Activated T-cell treated with anti-CD3 and anti-CD28 coated beads, Interleukin-2, amount 50 U/mL, for 4 hours (primary cell): ENCODE results near the gene SPATA20. TPM values are rescaled to one million over a fixed set of nuclear protein-coding genes. Genes with fewer than 3 reads are reported as not detected.

ENCODE experiments used
- ATAC-seq, 2 donors: fragments of 200-7000 bp; cut with Tn5 transposase; one replicate each; pipeline ENCODE4 v1.10.0; 2021
- DNase-seq: peaks from one replicate; pipeline ENCODE4 v3.0.0-alpha.2; 2020
- H3K27me3 Mint-ChIP-seq: one replicate; pipeline ENCODE4 v1.8.0; 2021; ENCODE audit warnings: low read depth, mixed read lengths
- H3K36me3 Mint-ChIP-seq: one replicate; pipeline ENCODE4 v1.8.0; 2022; ENCODE audit warnings: mixed read lengths; ENCODE audit not compliant: insufficient read depth
- H3K4me1 Mint-ChIP-seq: one replicate; pipeline ENCODE4 v1.8.0; 2021; ENCODE audit warnings: low read depth, mixed read lengths
- H3K4me3 Mint-ChIP-seq: one replicate; pipeline ENCODE4 v1.8.0; 2021; ENCODE audit warnings: mild to moderate bottlenecking, moderate library complexity, mixed read lengths
- H3K9me3 Mint-ChIP-seq: one replicate; pipeline ENCODE4 v1.8.0; 2021; ENCODE audit warnings: mixed read lengths
- total RNA-seq, 3 donors: library from RNA; stranded (reverse); gene quantifications; one replicate each; pipeline ENCODE4 v1.2.1, GENCODE V29; 2021

The SPATA20 gene
- total RNA-seq, 3 donors from 2014 or later: 6.5 to 16.9 (median 13.5) TPM

GRCh38 chr17:50531428-50532025 is 15.4 kb upstream of the SPATA20 start:
- H3K27me3 Mint-ChIP-seq: peaks cover 73% of the 10 kb centered on the region
- H3K9me3 Mint-ChIP-seq: no peaks in the 10 kb centered on the region
- H3K4me1 Mint-ChIP-seq: peaks cover 14% of the 10 kb centered on the region
- DNase-seq (no peak), ATAC-seq (no peak)
- H3K36me3 Mint-ChIP-seq: no peaks in the 10 kb centered on the region
- no peak overlapping the region for H3K4me3 Mint-ChIP-seq

- ATAC-seq: peak in 1 of 2 donors; percentile 25
- Mint-ChIP-seq H3K36me3 (no peaks in the 10 kb centered on the region), H3K4me3 (no peak within 1 kb of the TSS), H3K9me3 (no peaks in the 10 kb centered on the region), H3K27me3 (peaks cover 71% of the 10 kb centered on the region), H3K4me1 (peaks cover 14% of the 10 kb centered on the region)
- no peak for DNase-seq
Measured at GRCh38 chr17:50532452-50533024, 14.4 kb upstream of the SPATA20 start, which contains the start of gene EPN3. TSS of gene EPN3 (plus strand) at chr17:50532735. CDS start at chr17:50536557, 3,822 bp downstream.

GRCh38 chr17:50533185-50533584 is 13.8 kb upstream of the SPATA20 start:
- no peak for ATAC-seq
- DNase-seq: no peak
- Mint-ChIP-seq H3K4me1 (peaks cover 14% of the 10 kb centered on the region), H3K4me3 (no peak overlapping the region), H3K9me3 (no peaks in the 10 kb centered on the region), H3K36me3 (no peaks in the 10 kb centered on the region), H3K27me3 (peaks cover 71% of the 10 kb centered on the region)

GRCh38 chr17:50533720-50534148 is 13.2 kb upstream of the SPATA20 start:
- DNase-seq (no peak), ATAC-seq (peak in 1 of 2 donors; percentile 57)
- peaks cover 14% of the 10 kb centered on the region for H3K4me1 Mint-ChIP-seq
- H3K4me3 Mint-ChIP-seq: no peak overlapping the region
- peaks cover 67% of the 10 kb centered on the region for H3K27me3 Mint-ChIP-seq
- H3K36me3 Mint-ChIP-seq: no peaks in the 10 kb centered on the region
- H3K9me3 Mint-ChIP-seq: no peaks in the 10 kb centered on the region

GRCh38 chr17:50534222-50534978 is 12.6 kb upstream of the SPATA20 start:
- Mint-ChIP-seq H3K27me3 (peaks cover 60% of the 10 kb centered on the region), H3K4me3 (no peak overlapping the region), H3K4me1 (peaks cover 14% of the 10 kb centered on the region), H3K9me3 (no peaks in the 10 kb centered on the region), H3K36me3 (no peaks in the 10 kb centered on the region)
- ATAC-seq: peak; percentile 65 to 78
- no peak for DNase-seq

GRCh38 chr17:50534979-50535326 is 12.0 kb upstream of the SPATA20 start:
- peaks cover 55% of the 10 kb centered on the region for H3K27me3 Mint-ChIP-seq
- H3K4me1 Mint-ChIP-seq: peaks cover 14% of the 10 kb centered on the region
- DNase-seq (no peak), ATAC-seq (no peak)
- no peaks in the 10 kb centered on the region for H3K9me3 Mint-ChIP-seq
- H3K4me3 Mint-ChIP-seq: no peak overlapping the region
- H3K36me3 Mint-ChIP-seq: no peaks in the 10 kb centered on the region

GRCh38 chr17:50535407-50535806 is 11.6 kb upstream of the SPATA20 start:
- ATAC-seq (no peak), DNase-seq (no peak)
- Mint-ChIP-seq H3K27me3 (peaks cover 50% of the 10 kb centered on the region), H3K4me3 (no peak overlapping the region), H3K36me3 (no peaks in the 10 kb centered on the region), H3K4me1 (peaks cover 14% of the 10 kb centered on the region), H3K9me3 (no peaks in the 10 kb centered on the region)

- no peak for DNase-seq
- Mint-ChIP-seq H3K4me1 (peaks cover 16% of the 10 kb centered on the region), H3K4me3 (no peak overlapping the region), H3K36me3 (no peaks in the 10 kb centered on the region), H3K9me3 (no peaks in the 10 kb centered on the region), H3K27me3 (peaks cover 36% of the 10 kb centered on the region)
- no peak for ATAC-seq
Measured at GRCh38 chr17:50536683-50537646, 10.0 kb upstream of the SPATA20 start.

GRCh38 chr17:50537721-50538548 is 9.0 kb upstream of the SPATA20 start:
- Mint-ChIP-seq H3K4me3 (no peak overlapping the region), H3K4me1 (peaks cover 18% of the 10 kb centered on the region), H3K9me3 (no peaks in the 10 kb centered on the region), H3K36me3 (no peaks in the 10 kb centered on the region), H3K27me3 (peaks cover 26% of the 10 kb centered on the region)
- ATAC-seq (no peak), DNase-seq (no peak)

GRCh38 chr17:50538549-50539410 is 8.2 kb upstream of the SPATA20 start:
- peaks cover 11% of the 10 kb centered on the region for H3K4me1 Mint-ChIP-seq
- H3K4me3 Mint-ChIP-seq: no peak overlapping the region
- H3K27me3 Mint-ChIP-seq: peaks cover 18% of the 10 kb centered on the region
- no peaks in the 10 kb centered on the region for H3K9me3 Mint-ChIP-seq
- ATAC-seq: no peak
- DNase-seq: no peak
- no peaks in the 10 kb centered on the region for H3K36me3 Mint-ChIP-seq

GRCh38 chr17:50539762-50540559 is 7.0 kb upstream of the SPATA20 start:
- peaks cover 15% of the 10 kb centered on the region for H3K27me3 Mint-ChIP-seq
- peaks cover 9% of the 10 kb centered on the region for H3K4me1 Mint-ChIP-seq
- H3K36me3 Mint-ChIP-seq: no peaks in the 10 kb centered on the region
- ATAC-seq (no peak), DNase-seq (no peak)
- H3K9me3 Mint-ChIP-seq: no peaks in the 10 kb centered on the region
- H3K4me3 Mint-ChIP-seq: no peak overlapping the region
